RWPE2 (cell line): ENCODE measurements around the gene LSM14A.

Experiments
- ATAC-seq: fragments of 200-7000 bp; cut with Tn5 transposase; 3 replicates; pipeline ENCODE4 v1.9.1; 2021; ENCODE audit warnings: low read depth
- DNase-seq: peaks from one replicate; pipeline ENCODE4 v3.0.0-alpha.2; 2020; ENCODE audit warnings: low spot score
- H3K27ac ChIP-seq: fragments of 450-650 bp; 2 replicates; pipeline ENCODE4 v1.5.1; 2017; ENCODE audit warnings: mild to moderate bottlenecking; ENCODE audit not compliant: poor library complexity, severe bottlenecking
- H3K27me3 ChIP-seq: fragments of 250-450 bp; sonication (Bioruptor Pico); 2 replicates; pipeline ENCODE4 v1.5.1; 2021; ENCODE audit warnings: mild to moderate bottlenecking, moderate library complexity; ENCODE audit not compliant: insufficient read depth, poor library complexity, severe bottlenecking
- H3K36me3 ChIP-seq: fragments of 250-450 bp; sonication (Bioruptor Pico); 2 replicates; pipeline ENCODE4 v1.5.1; 2020; ENCODE audit warnings: low read depth, mild to moderate bottlenecking, moderate library complexity
- H3K4me1 ChIP-seq: fragments of 250-450 bp; sonication (Bioruptor Pico); 2 replicates; pipeline ENCODE4 v1.5.1; 2021; ENCODE audit warnings: mild to moderate bottlenecking, moderate library complexity; ENCODE audit not compliant: insufficient read depth, poor library complexity, severe bottlenecking
- H3K4me3 ChIP-seq: fragments of 250-450 bp; sonication (Bioruptor Pico); 2 replicates; pipeline ENCODE4 v1.5.1; 2021; ENCODE audit warnings: mild to moderate bottlenecking, moderate library complexity; ENCODE audit not compliant: severe bottlenecking
- H3K9me3 ChIP-seq: fragments of 250-450 bp; sonication (Bioruptor Pico); 2 replicates; pipeline ENCODE4 v1.5.1; 2021; ENCODE audit warnings: mild to moderate bottlenecking, moderate library complexity; ENCODE audit not compliant: severe bottlenecking
- CTCF ChIP-seq: fragments of 450-650 bp; IDR thresholded peaks from one replicate; pipeline ENCODE4 v1.5.1; 2017; ENCODE audit warnings: mild to moderate bottlenecking, moderate library complexity; ENCODE audit not compliant: poor library complexity, severe bottlenecking

LSM14A gene

GRCh38 chr19:34171877-34172660 is at the start of gene LSM14A:
Gene LSM14A, plus strand, starts transcription at chr19:34172504. Its CDS starts 139 bp downstream, at chr19:34172643.
- no peaks in the 10 kb centered on the region for H3K9me3 ChIP-seq
- TF ChIP-seq CTCF: no peak
- peak within 1 kb of the TSS; percentile 90 for H3K27ac ChIP-seq
- H3K4me3 ChIP-seq: peak within 1 kb of the TSS; percentile 90
- DNase-seq (peak; percentile 85), ATAC-seq (peak; percentile 66)
- no peaks in the 10 kb centered on the region for H3K27me3 ChIP-seq
- peaks cover 25% of the 10 kb centered on the region for H3K4me1 ChIP-seq
- peaks cover 29% of the 10 kb centered on the region for H3K36me3 ChIP-seq

- DNase-seq (no peak), ATAC-seq (no peak; the same call in 2 of the 3 replicates)
- no peaks in the 10 kb centered on the region for H3K27me3 ChIP-seq
- H3K4me3 ChIP-seq: no peak overlapping the region
- H3K36me3 ChIP-seq: no peaks in the 10 kb centered on the region
- no peak for TF ChIP-seq CTCF
- H3K4me1 ChIP-seq: no peaks in the 10 kb centered on the region
- H3K27ac ChIP-seq: no peak overlapping the region
- H3K9me3 ChIP-seq: no peaks in the 10 kb centered on the region
These were observed 47.5 kb upstream of the LSM14A start for GRCh38 chr19:34124828-34125227.

- TF ChIP-seq CTCF: no peak
- Histone ChIP-seq H3K27me3 (no peaks in the 10 kb centered on the region), H3K4me3 (no peak overlapping the region), H3K4me1 (no peaks in the 10 kb centered on the region), H3K36me3 (no peaks in the 10 kb centered on the region), H3K9me3 (no peaks in the 10 kb centered on the region), H3K27ac (no peak overlapping the region)
- DNase-seq (no peak), ATAC-seq (no peak)
These were observed 45.3 kb upstream of the LSM14A start for GRCh38 chr19:34126966-34127365.

GRCh38 chr19:34127684-34128189 is 44.6 kb upstream of the LSM14A start:
- H3K9me3 ChIP-seq: no peaks in the 10 kb centered on the region
- DNase-seq: no peak
- no peaks in the 10 kb centered on the region for H3K27me3 ChIP-seq
- ATAC-seq: no peak
- H3K4me1 ChIP-seq: no peaks in the 10 kb centered on the region
- H3K4me3 ChIP-seq: no peak overlapping the region
- no peak overlapping the region for H3K27ac ChIP-seq
- no peaks in the 10 kb centered on the region for H3K36me3 ChIP-seq
- TF ChIP-seq CTCF: no peak

GRCh38 chr19:34128558-34129250 is 43.6 kb upstream of the LSM14A start:
- no peaks in the 10 kb centered on the region for H3K27me3 ChIP-seq
- no peak overlapping the region for H3K27ac ChIP-seq
- ATAC-seq: no peak
- H3K4me1 ChIP-seq: no peaks in the 10 kb centered on the region
- H3K36me3 ChIP-seq: no peaks in the 10 kb centered on the region
- TF ChIP-seq CTCF: no peak
- no peak overlapping the region for H3K4me3 ChIP-seq
- DNase-seq: no peak
- no peaks in the 10 kb centered on the region for H3K9me3 ChIP-seq
